Stomach (tissue), 19 donors: Measurements from ENCODE around the gene COX7B2. TPM values are rescaled to one million over a fixed set of nuclear protein-coding genes. Genes with fewer than 3 reads are reported as not detected.

Source experiments
- DNase-seq, 2 donors: peaks; one replicate each; pipeline versions ENCODE4 v3.0.0 to v3.0.0-alpha.2; 2013 to 2019
- H3K27ac ChIP-seq, 5 donors: fragments of 200-600 bp in 4 of 5; sonication (generic) in 4 of 5; one replicate each; pipeline ENCODE4 v1.5.1; 2013 to 2019; ENCODE audit warnings: mild to moderate bottlenecking in 1 of 5, moderate library complexity in 1 of 5
- H3K27me3 ChIP-seq, 3 donors: fragments of 200-600 bp; sonication (generic); one replicate each; pipeline ENCODE4 v1.5.1; 2017 to 2019; ENCODE audit warnings: mixed run types in 1 of 3
- H3K36me3 ChIP-seq, 4 donors: fragments of 200-600 bp; sonication (generic); 1 replicate in 3 of 4; 2 replicates in 1 of 4; pipeline ENCODE4 v1.5.1; 2016 to 2019
- H3K4me1 ChIP-seq, 4 donors: fragments of 200-600 bp; sonication (generic); one replicate each; pipeline ENCODE4 v1.5.1; 2016 to 2019
- H3K4me3 ChIP-seq, 4 donors: fragments of 200-600 bp; sonication (generic) in 3 of 4; one replicate each; pipeline ENCODE4 v1.5.1; 2016 to 2019; ENCODE audit warnings: mild to moderate bottlenecking in 1 of 4
- H3K9me3 ChIP-seq, 4 donors: fragments of 200-600 bp; sonication (generic); one replicate each; pipeline ENCODE4 v1.5.1; 2016 to 2019
- CTCF ChIP-seq, 7 experiments: fragments of 450-650 bp in 4 of 7; fragments of 200-600 bp in 3 of 7; sonication (generic) in 3 of 7; IDR thresholded peaks; one replicate each; pipeline ENCODE4 v1.5.1; 2016 to 2019; ENCODE audit warnings: antibody characterized with exemption in 7 of 7, control low read depth in 2 of 7, mild to moderate bottlenecking in 1 of 7
- EP300 ChIP-seq: sonication (generic); formaldehyde crosslinking; IDR thresholded peaks from one replicate; pipeline ENCODE4 v1.6.1; 2017; ENCODE audit warnings: antibody characterized with exemption
- POLR2A ChIP-seq, 4 donors: fragments of 450-650 bp; IDR thresholded peaks; one replicate each; pipeline ENCODE4 v1.6.1; 2016; ENCODE audit warnings: antibody characterized with exemption in 4 of 4, control low read depth in 2 of 4, mild to moderate bottlenecking in 1 of 4, moderate library complexity in 1 of 4
- POLR2AphosphoS5 ChIP-seq, 3 donors: sonication (generic); formaldehyde crosslinking; IDR thresholded peaks; one replicate each; pipeline ENCODE4 v1.6.1; 2016; ENCODE audit warnings: antibody characterized with exemption in 3 of 3
- WGBS, 5 donors: extraction: QIAGEN DNeasy Blood & Tissue Kit in 3 of 5; methylation state at CpG; one replicate each; pipeline versions ENCODE4 v1.1.5 to v1.1.7; 2013 to 2018; 5-methylcytosine and 5-hydroxymethylcytosine counted together
- intact Hi-C: fragments of 100-400 bp; cut with DNase I; formaldehyde crosslinking; loops from one replicate; pipeline ENCODE4 v1.15.1; 2023; ENCODE audit warnings: low total_unique reads
- long read RNA-seq, 10 donors: transcript quantifications; one replicate each; lab custom pipeline, GENCODE V29; 2026
- polyA plus RNA-seq, 3 donors: library from polyadenylated mRNA; stranded (reverse); fragments of 200-250 nt; gene quantifications; one replicate each; pipeline ENCODE4 v1.2.3, GENCODE V29; 2013
- total RNA-seq, 5 donors: library from RNA; depleted of rRNA; stranded (reverse); fragments of >200 nt; gene quantifications; one replicate each; pipeline versions ENCODE4 v1.1.0 to v1.2.3, GENCODE V29; 2014 to 2016
- donor health status: healthy with polysubstance abuse.
- donor health status: Bipolar disorder and iron deficiency.
- donor health status: healthy.

COX7B2 gene
- total RNA-seq: not detected
- not detected for polyA plus RNA-seq
- long read RNA-seq, donor 1: 0 reads
- long read RNA-seq, donor 2: 0 reads
- long read RNA-seq, donor 3: 0 reads
- long read RNA-seq, donor 4: 0 reads
- long read RNA-seq, donor 5: 0 reads
- long read RNA-seq, donor 6: 0 reads
- long read RNA-seq, donor 7: 0 reads
- long read RNA-seq, donor 8: 0 reads
- long read RNA-seq, donor 9: 0 reads
- long read RNA-seq, donor 10: 0 reads

- H3K36me3 ChIP-seq: no peaks in the 10 kb centered on the region
- no peak within 1 kb of the TSS for H3K27ac ChIP-seq
- H3K4me3 ChIP-seq: no peak within 1 kb of the TSS
- H3K9me3 ChIP-seq: no peaks in the 10 kb centered on the region
- TF ChIP-seq POLR2A (IDR thresholded peaks at IDR 0.05) (no peak), EP300 (no peak), CTCF (IDR thresholded peaks at IDR 0.05) (no peak), POLR2AphosphoS5 (IDR thresholded peaks at IDR 0.05) (no peak)
- H3K4me1 ChIP-seq: no peaks in the 10 kb centered on the region
- intact Hi-C loops: no loop called here
- no peaks in the 10 kb centered on the region for H3K27me3 ChIP-seq
- no peak for DNase-seq
- WGBS, 5 donors: 87 to 93% (median 92%) methylated on average over 12 of the region's 12 CpGs
Measured at GRCh38 chr4:46909078-46909477, at the start of gene COX7B2. COX7B2 (minus strand) TSS chr4:46909245; CDS start chr4:46735192, 174,053 bp downstream.

GRCh38 chr4:46956451-46956850 is 47.4 kb upstream of the COX7B2 start:
- TF ChIP-seq POLR2A (IDR thresholded peaks at IDR 0.05) (no peak), EP300 (no peak), CTCF (IDR thresholded peaks at IDR 0.05) (no peak), POLR2AphosphoS5 (IDR thresholded peaks at IDR 0.05) (no peak)
- WGBS, 5 donors: 56 to 62% (median 58%) methylated on average over 4 of the region's 4 CpGs
- intact Hi-C loops: no loop called here
- H3K9me3 ChIP-seq: no peaks in the 10 kb centered on the region
- no peaks in the 10 kb centered on the region for H3K4me1 ChIP-seq
- no peak for DNase-seq
- H3K27me3 ChIP-seq: no peaks in the 10 kb centered on the region
- H3K27ac ChIP-seq: no peak overlapping the region
- H3K4me3 ChIP-seq: no peak overlapping the region
- no peaks in the 10 kb centered on the region for H3K36me3 ChIP-seq

- no peaks in the 10 kb centered on the region for H3K4me1 ChIP-seq
- no peaks in the 10 kb centered on the region for H3K36me3 ChIP-seq
- no peak overlapping the region for H3K27ac ChIP-seq
- no peak overlapping the region for H3K4me3 ChIP-seq
- TF ChIP-seq POLR2AphosphoS5 (IDR thresholded peaks at IDR 0.05): no peak
- TF ChIP-seq EP300: no peak
- TF ChIP-seq CTCF (IDR thresholded peaks at IDR 0.05): no peak
- TF ChIP-seq POLR2A (IDR thresholded peaks at IDR 0.05): no peak
- DNase-seq: no peak
- H3K27me3 ChIP-seq: no peaks in the 10 kb centered on the region
- H3K9me3 ChIP-seq: no peaks in the 10 kb centered on the region
- intact Hi-C loops: no loop called here
Measured at GRCh38 chr4:46955601-46956000, 46.6 kb upstream of the COX7B2 start.

- H3K9me3 ChIP-seq: no peaks in the 10 kb centered on the region
- no peaks in the 10 kb centered on the region for H3K4me1 ChIP-seq
- H3K36me3 ChIP-seq: no peaks in the 10 kb centered on the region
- intact Hi-C loops: no loop called here
- no peaks in the 10 kb centered on the region for H3K27me3 ChIP-seq
- no peak for DNase-seq
- TF ChIP-seq POLR2AphosphoS5 (IDR thresholded peaks at IDR 0.05) (no peak), CTCF (IDR thresholded peaks at IDR 0.05) (no peak), EP300 (no peak), POLR2A (IDR thresholded peaks at IDR 0.05) (no peak)
- no peak overlapping the region for H3K27ac ChIP-seq
- H3K4me3 ChIP-seq: no peak overlapping the region
Measured at GRCh38 chr4:46954643-46955042, 45.6 kb upstream of the COX7B2 start.
